PC-9 (cell line): ENCODE data around the gene POU3F4. TPM values are rescaled to one million over a fixed set of nuclear protein-coding genes. Genes with fewer than 3 reads are reported as not detected.

Experiments used
- Bru-seq: library from RNA; stranded (reverse); fragments of 400-500 nt; gene quantifications from one replicate; lab custom pipeline; 2021; lab: Mats Ljungman, UMichigan
- BruChase-seq, 2 experiments: library from RNA; stranded (reverse); fragments of 400-500 nt; gene quantifications; one replicate each; lab custom pipeline; 2021; lab: Mats Ljungman, UMichigan
- BruUV-seq: library from RNA; stranded (reverse); fragments of 400-500 nt; replicated peaks from 2 replicates; lab custom pipeline; 2021; lab: Mats Ljungman, UMichigan
- CTCF ChIA-PET: fragments of 300-600 bp; sonication (Branson Sonifier 250); formaldehyde crosslinking; loops from one replicate; lab custom pipeline; 2022; ENCODE audit warnings: antibody characterized with exemption; lab: Charles Lee
- POLR2A ChIA-PET: fragments of 300-600 bp; sonication (Branson Sonifier 250); formaldehyde crosslinking; loops from one replicate; lab custom pipeline; 2022; ENCODE audit warnings: antibody characterized with exemption; ENCODE audit not compliant: unreplicated experiment; lab: Charles Lee
- DNase-seq, 2 experiments: peaks; one replicate each; pipeline versions ENCODE4 v3.0.0 to v3.0.0-alpha.2; 2015 to 2022; ENCODE audit warnings: mixed read lengths in 1 of 2
- H2AFZ ChIP-seq: fragments of 200-600 bp; sonication (generic); 2 replicates; pipeline ENCODE4 v1.8.1; 2017; ENCODE audit warnings: antibody characterized with exemption
- H3F3A ChIP-seq: fragments of 200-600 bp; sonication (generic); 2 replicates; pipeline ENCODE4 v1.8.1; 2017; ENCODE audit warnings: antibody characterized with exemption, mild to moderate bottlenecking, low read depth; ENCODE audit not compliant: insufficient read depth
- H3K27ac ChIP-seq: fragments of 200-600 bp; sonication (generic); 2 replicates; pipeline ENCODE4 v1.6.1; 2016; ENCODE audit warnings: mixed run types
- H3K27me3 ChIP-seq: fragments of 200-600 bp; sonication (generic); 2 replicates; pipeline ENCODE4 v1.6.1; 2016; ENCODE audit warnings: low read depth, mixed run types; ENCODE audit not compliant: insufficient read depth
- H3K36me3 ChIP-seq: fragments of 200-600 bp; sonication (generic); 2 replicates; pipeline ENCODE4 v1.6.1; 2016; ENCODE audit warnings: low read depth, mixed run types
- H3K4me1 ChIP-seq: fragments of 200-600 bp; sonication (generic); replicated peaks from 2 replicates; pipeline ENCODE4 v1.6.1; 2016; ENCODE audit warnings: mixed run types; ENCODE audit not compliant: insufficient read depth
- H3K4me2 ChIP-seq: fragments of 200-600 bp; sonication (generic); 2 replicates; pipeline ENCODE4 v1.6.1; 2017; ENCODE audit warnings: mixed run types
- H3K4me3 ChIP-seq: fragments of 200-600 bp; sonication (generic); 2 replicates; pipeline ENCODE4 v1.6.1; 2016; ENCODE audit warnings: mixed run types
- H3K79me2 ChIP-seq: fragments of 200-600 bp; sonication (generic); 2 replicates; pipeline ENCODE4 v1.6.1; 2017; ENCODE audit warnings: low read depth, mixed run types
- H3K9me2 ChIP-seq: fragments of 200-600 bp; sonication (generic); 2 replicates; pipeline ENCODE4 v1.8.1; 2017; ENCODE audit warnings: mild to moderate bottlenecking; ENCODE audit not compliant: insufficient read depth
- H3K9me3 ChIP-seq: fragments of 200-600 bp; sonication (generic); 2 replicates; pipeline ENCODE4 v1.8.1; 2016; ENCODE audit warnings: low read depth; ENCODE audit not compliant: insufficient read depth
- H4K20me1 ChIP-seq: fragments of 200-600 bp; sonication (generic); 2 replicates; pipeline ENCODE4 v1.8.1; 2017; ENCODE audit not compliant: insufficient read depth
- CTCF ChIP-seq: fragments of 200-600 bp; sonication (generic); conservative IDR thresholded peaks from 2 replicates; pipeline ENCODE4 v1.6.1; 2017; ENCODE audit warnings: mixed run types, antibody characterized with exemption, mild to moderate bottlenecking, moderate library complexity
- EZH2 ChIP-seq: fragments of 200-600 bp; sonication (generic); IDR thresholded peaks from 2 replicates; pipeline ENCODE4 v1.8.0; 2017; ENCODE audit warnings: antibody characterized with exemption, low read depth
- intact Hi-C: fragments of 100-400 bp; cut with micrococcal nuclease; formaldehyde crosslinking; loops from one replicate; pipeline ENCODE4 v1.10.0; 2022; ENCODE audit not compliant: unreplicated experiment
- long read RNA-seq: library from polyadenylated mRNA; stranded (forward); transcript quantifications from one replicate; pipeline ENCODE4 v2.0.0, GENCODE V29; 2022
- total RNA-seq: library from RNA; stranded (reverse); gene quantifications from 2 replicates; pipeline ENCODE4 v1.2.3, GENCODE V29; 2021

Gene POU3F4
- not detected in 2 replicates for total RNA-seq
- Bru-seq, nascent RNA: not detected
- not detected for BruChase-seq, experiment 1, labeled RNA remaining after a 2-hour chase
- not detected for BruChase-seq, experiment 2, labeled RNA remaining after a 6-hour chase
- long read RNA-seq: 0 reads

GRCh38 chrX:83508006-83508405, at the start of gene POU3F4:
Gene POU3F4, plus strand, starts transcription at chrX:83508290. Its CDS starts 35 bp downstream, at chrX:83508325.
- ChIA-PET CTCF (no interaction called here), POLR2A (no interaction called here)
- H3K4me1 ChIP-seq: no peaks in the 10 kb centered on the region
- no peaks in the 10 kb centered on the region for H3F3A ChIP-seq
- no peak within 1 kb of the TSS for H3K4me3 ChIP-seq
- H3K27ac ChIP-seq: no peak within 1 kb of the TSS
- intact Hi-C loops: no loop called here
- peaks cover 2% of the 10 kb centered on the region; the same call in 1 of the 2 replicates for H3K27me3 ChIP-seq
- DNase-seq: no peak
- no peaks in the 10 kb centered on the region for H3K9me3 ChIP-seq
- H2AFZ ChIP-seq: no peak within 1 kb of the TSS
- H3K9me2 ChIP-seq: no peaks in the 10 kb centered on the region
- BruUV-seq: no TSS peak
- H3K4me2 ChIP-seq: no peak within 1 kb of the TSS
- no peaks in the 10 kb centered on the region for H3K36me3 ChIP-seq
- no peak for TF ChIP-seq CTCF
- no peak for TF ChIP-seq EZH2
- no peaks in the 10 kb centered on the region for H4K20me1 ChIP-seq
- no peaks in the 10 kb centered on the region for H3K79me2 ChIP-seq

DNA sequence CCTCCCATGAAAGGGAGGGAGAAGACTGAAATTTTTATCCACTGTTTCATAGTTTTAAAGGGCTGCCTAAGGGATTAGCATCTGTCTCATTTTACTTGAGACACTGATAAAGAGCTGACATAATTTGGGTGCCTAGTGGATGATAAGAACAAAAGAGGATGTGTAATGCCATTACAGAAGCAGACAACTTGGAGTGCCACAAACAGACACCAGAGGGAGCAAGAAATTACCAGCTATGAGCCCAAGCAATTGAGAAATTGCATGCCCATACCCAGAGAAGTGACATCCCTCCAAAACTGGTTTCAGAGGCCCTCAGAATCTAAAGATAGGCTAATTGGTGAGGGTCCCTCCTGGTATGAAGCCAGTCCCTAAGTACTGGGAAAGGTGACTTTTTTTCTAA, 38.5 kb upstream of the POU3F4 start:
- BruUV-seq: no TSS peak
- ChIA-PET POLR2A (no interaction called here), CTCF (interaction anchor here (0.7 kb wide), 1 partner anchor 166 kb away, joined by 3 read pairs; no protein-coding TSS in a partner anchor)
- H3K4me1 ChIP-seq: no peaks in the 10 kb centered on the region
- no peaks in the 10 kb centered on the region for H4K20me1 ChIP-seq
- H3K9me3 ChIP-seq: no peaks in the 10 kb centered on the region
- no peaks in the 10 kb centered on the region for H3K9me2 ChIP-seq
- TF ChIP-seq CTCF: peak; percentile 57
- TF ChIP-seq EZH2: no peak
- intact Hi-C loops: no loop called here
- H3K36me3 ChIP-seq: no peaks in the 10 kb centered on the region
- H3K27me3 ChIP-seq: no peaks in the 10 kb centered on the region
- no peak for DNase-seq
- H3F3A ChIP-seq: no peaks in the 10 kb centered on the region
- H3K4me2 ChIP-seq: no peak overlapping the region
- H2AFZ ChIP-seq: no peak overlapping the region
- H3K4me3 ChIP-seq: no peak overlapping the region
- no peaks in the 10 kb centered on the region for H3K79me2 ChIP-seq
- H3K27ac ChIP-seq: no peak overlapping the region

- no peak for DNase-seq
- Histone ChIP-seq H3K9me2 (no peaks in the 10 kb centered on the region), H2AFZ (no peak overlapping the region), H4K20me1 (no peaks in the 10 kb centered on the region), H3K27ac (no peak overlapping the region), H3K27me3 (peaks cover 8% of the 10 kb centered on the region; the same call in 1 of the 2 replicates), H3K9me3 (no peaks in the 10 kb centered on the region), H3K4me1 (no peaks in the 10 kb centered on the region), H3F3A (no peaks in the 10 kb centered on the region), H3K79me2 (no peaks in the 10 kb centered on the region), H3K4me2 (no peak overlapping the region), H3K4me3 (no peak overlapping the region), H3K36me3 (no peaks in the 10 kb centered on the region)
- ChIA-PET CTCF (no interaction called here), POLR2A (no interaction called here)
- BruUV-seq: no TSS peak
- intact Hi-C loops: no loop called here
- TF ChIP-seq EZH2 (no peak), CTCF (no peak)
These were observed 12.2 kb upstream of the POU3F4 start for GRCh38 chrX:83495898-83496297.
